GM23338 (cell line): ENCODE measurements around the gene NEU1. TPM values are rescaled to one million over a fixed set of nuclear protein-coding genes. Genes with fewer than 3 reads are reported as not detected.

ENCODE experiments used
- ATAC-seq: fragments of 200-7000 bp; cut with Tn5 transposase; 3 replicates; pipeline ENCODE4 v1.9.1; 2020
- DNase-seq: peaks from one replicate; pipeline ENCODE4 v3.0.0-alpha.2; 2015; ENCODE audit warnings: low spot score
- H2AFZ ChIP-seq: fragments of 200-600 bp; sonication (generic); 2 replicates; pipeline ENCODE4 v1.8.0; 2016; ENCODE audit warnings: antibody characterized with exemption, mild to moderate bottlenecking, moderate library complexity
- H3F3A ChIP-seq: fragments of 200-600 bp; sonication (generic); replicated peaks from 2 replicates; pipeline ENCODE4 v1.8.0; 2017; ENCODE audit warnings: antibody characterized with exemption, mixed run types, low read depth
- H3K27ac ChIP-seq: fragments of 200-600 bp; sonication (generic); 2 replicates; pipeline ENCODE4 v1.6.1; 2016; ENCODE audit warnings: low read depth
- H3K27me3 ChIP-seq: fragments of 200-600 bp; sonication (generic); 2 replicates; pipeline ENCODE4 v1.8.0; 2016; ENCODE audit warnings: mild to moderate bottlenecking, mixed run types, moderate library complexity; ENCODE audit not compliant: insufficient read depth
- H3K36me3 ChIP-seq: fragments of 200-600 bp; sonication (generic); 2 replicates; pipeline ENCODE4 v1.8.0; 2016; ENCODE audit warnings: mild to moderate bottlenecking; ENCODE audit not compliant: insufficient read depth
- H3K4me1 ChIP-seq: fragments of 200-600 bp; sonication (generic); 2 replicates; pipeline ENCODE4 v1.8.0; 2016; ENCODE audit warnings: mild to moderate bottlenecking, moderate library complexity; ENCODE audit not compliant: insufficient read depth
- H3K4me2 ChIP-seq: fragments of 200-600 bp; sonication (generic); 2 replicates; pipeline ENCODE4 v1.7.1; 2017; ENCODE audit warnings: mixed run types
- H3K4me3 ChIP-seq: fragments of 200-600 bp; sonication (generic); 2 replicates; pipeline ENCODE4 v1.6.1; 2016; ENCODE audit warnings: mixed run types
- H3K79me2 ChIP-seq: fragments of 200-600 bp; sonication (generic); replicated peaks from 2 replicates; pipeline ENCODE4 v1.8.0; 2017; ENCODE audit warnings: mild to moderate bottlenecking; ENCODE audit not compliant: insufficient read depth
- H3K9me2 ChIP-seq: fragments of 200-600 bp; sonication (generic); 2 replicates; pipeline ENCODE4 v1.8.0; 2017; ENCODE audit not compliant: insufficient read depth
- H4K20me1 ChIP-seq: fragments of 200-600 bp; sonication (generic); replicated peaks from 2 replicates; pipeline ENCODE4 v1.8.0; 2017; ENCODE audit warnings: mild to moderate bottlenecking; ENCODE audit not compliant: insufficient read depth
- H3K27ac Mint-ChIP-seq: 2 replicates; pipeline ENCODE4 v1.8.0; 2020; ENCODE audit warnings: inconsistent platforms, mild to moderate bottlenecking, moderate library complexity, mixed read lengths
- H3K27me3 Mint-ChIP-seq: 3 replicates; pipeline ENCODE4 v1.8.0; 2022; ENCODE audit warnings: low read depth, mild to moderate bottlenecking, moderate library complexity, mixed read lengths, inconsistent platforms; ENCODE audit not compliant: insufficient read depth, poor library complexity
- H3K36me3 Mint-ChIP-seq: 3 replicates; pipeline ENCODE4 v1.8.0; 2021; ENCODE audit warnings: low read depth, mild to moderate bottlenecking, inconsistent platforms, moderate library complexity, mixed read lengths
- H3K4me1 Mint-ChIP-seq: 3 replicates; pipeline ENCODE4 v1.8.0; 2020; ENCODE audit warnings: mild to moderate bottlenecking, inconsistent platforms, mixed read lengths
- H3K4me3 Mint-ChIP-seq: 3 replicates; pipeline ENCODE4 v1.8.0; 2021; ENCODE audit warnings: moderate library complexity, mild to moderate bottlenecking, inconsistent platforms, mixed read lengths
- H3K9me3 Mint-ChIP-seq: 3 replicates; pipeline ENCODE4 v1.8.0; 2020; ENCODE audit warnings: moderate library complexity, mild to moderate bottlenecking, inconsistent platforms, mixed read lengths
- CREB1 ChIP-seq: fragments of 250-450 bp; sonication (Bioruptor Pico); IDR thresholded peaks from 2 replicates; pipeline ENCODE4 v1.5.0; 2020; ENCODE audit warnings: low read depth, mild to moderate bottlenecking, moderate library complexity
- EZH2 ChIP-seq: fragments of 200-600 bp; sonication (generic); IDR thresholded peaks from one replicate; pipeline ENCODE4 v1.8.0; 2017; ENCODE audit warnings: antibody characterized with exemption, mild to moderate bottlenecking, low read depth; ENCODE audit not compliant: unreplicated experiment
- EZH2phosphoT487 ChIP-seq: fragments of 200-600 bp; sonication (generic); IDR thresholded peaks from one replicate; pipeline ENCODE4 v1.8.1; 2018; ENCODE audit warnings: antibody characterized with exemption; ENCODE audit not compliant: unreplicated experiment
- JUNB ChIP-seq: IDR thresholded peaks from one replicate; pipeline ENCODE4 v1.6.1; 2016; ENCODE audit warnings: antibody characterized with exemption; ENCODE audit not compliant: unreplicated experiment
- NANOG ChIP-seq: IDR thresholded peaks from 2 replicates; pipeline ENCODE4 v1.6.1; 2016; ENCODE audit warnings: antibody characterized with exemption, borderline replicate concordance
- POLR2AphosphoS5 ChIP-seq: IDR thresholded peaks from 2 replicates; pipeline ENCODE4 v1.6.1; 2016; ENCODE audit warnings: antibody characterized with exemption, low read depth
- STAT1 ChIP-seq: IDR thresholded peaks from one replicate; pipeline ENCODE4 v1.6.1; 2016; ENCODE audit warnings: antibody characterized with exemption; ENCODE audit not compliant: unreplicated experiment
- ZNF331 ChIP-seq: fragments of 250-450 bp; sonication (Bioruptor Pico); IDR thresholded peaks from 2 replicates; pipeline ENCODE4 v1.5.0; 2020; ENCODE audit warnings: low read depth, mild to moderate bottlenecking, moderate library complexity
- polyA plus RNA-seq: library from polyadenylated mRNA; unstranded; fragments of >200 nt; fragmentation: Nextera tagmentation; extraction: Ambion mirVana; gene quantifications from 2 replicates; pipeline ENCODE4 v1.2.1, GENCODE V29; 2016
- total RNA-seq: library from RNA; depleted of rRNA; stranded (reverse); fragments of >200 nt; shearing (Covaris generic); gene quantifications from 2 replicates; pipeline ENCODE4 v1.2.3, GENCODE V29; 2014
- TF ChIP-seq, protein P1 (sequence below), 2 experiments: fragments of 200-600 bp in 1 of 2; sonication (generic) in 1 of 2; conservative IDR thresholded peaks; 2 replicates each; pipeline versions ENCODE4 v1.5.1 to v1.6.1; 2016 to 2017; ENCODE audit warnings: antibody characterized with exemption in 2 of 2, low read depth in 2 of 2, mild to moderate bottlenecking in 2 of 2, moderate library complexity in 1 of 2

NEU1 gene
- total and polyA plus RNA-seq, 2 experiments from 2014 or later = 31.4 to 47.4 TPM

DNA sequence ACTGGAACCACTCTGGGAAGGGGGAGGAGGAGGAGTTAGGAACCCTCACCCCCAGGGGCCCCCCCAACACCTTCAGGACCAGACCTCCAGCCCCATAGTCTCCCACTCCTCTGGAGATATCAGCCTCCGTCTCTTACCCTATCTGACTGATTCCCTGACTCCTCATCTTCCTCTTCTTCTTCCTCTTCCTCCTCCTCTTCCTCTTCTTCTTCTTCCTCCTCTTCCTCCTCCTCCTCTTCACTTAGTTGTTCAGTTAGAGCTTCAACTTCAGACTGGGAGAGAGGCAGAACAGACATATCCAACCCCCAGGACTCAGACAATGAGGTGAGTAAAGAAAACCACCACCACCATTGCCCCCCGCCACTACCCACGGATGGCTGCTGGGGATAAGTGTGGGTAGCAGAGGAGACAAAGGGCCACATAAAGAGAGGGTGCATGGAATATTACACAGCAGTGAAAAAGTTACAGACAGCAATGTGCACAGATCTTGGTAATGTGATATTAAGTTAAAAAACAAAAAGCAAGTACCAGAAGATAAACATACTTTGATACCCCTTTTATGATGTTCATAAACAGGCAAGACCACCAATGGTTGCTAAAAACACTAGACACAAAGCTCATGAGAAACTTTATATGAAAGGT, 26.8 kb upstream of the NEU1 start:
- Histone ChIP-seq H3K4me1 (no peaks in the 10 kb centered on the region), H3K9me2 (no peaks in the 10 kb centered on the region), H3K4me2 (no peak overlapping the region), H3K27ac (no peak overlapping the region), H4K20me1 (peaks cover 31% of the 10 kb centered on the region), H3K4me3 (no peak overlapping the region), H3K36me3 (peaks cover 38% of the 10 kb centered on the region), H2AFZ (no peak overlapping the region), H3K27me3 (no peaks in the 10 kb centered on the region), H3F3A (peaks cover 10% of the 10 kb centered on the region; the same call in 1 of the 2 replicates), H3K79me2 (no peaks in the 10 kb centered on the region)
- H3K4me3 Mint-ChIP-seq = no peak overlapping the region
- no peak; the same call in 2 of the 3 replicates for ATAC-seq
- H3K27ac Mint-ChIP-seq = no peak overlapping the region
- no peak for TF ChIP-seq JUNB
- no peak for TF ChIP-seq POLR2AphosphoS5
- no peak for TF ChIP-seq CREB1 (CRISPR knock-in tag)
- no peak for TF ChIP-seq STAT1
- TF ChIP-seq NANOG = no peak
- no peak for TF ChIP-seq EZH2
- TF ChIP-seq EZH2phosphoT487 = no peak
- H3K9me3 Mint-ChIP-seq = no peaks in the 10 kb centered on the region; the same call in 2 of the 3 replicates
- no peak for DNase-seq
- H3K4me1 Mint-ChIP-seq = no peaks in the 10 kb centered on the region; the same call in 2 of the 3 replicates
- peaks cover 93% of the 10 kb centered on the region for H3K36me3 Mint-ChIP-seq
- H3K27me3 Mint-ChIP-seq = peaks cover 3% of the 10 kb centered on the region

- DNase-seq = peak; percentile 86
- H3K27ac Mint-ChIP-seq = no peak overlapping the region
- peaks cover 39% of the 10 kb centered on the region for H3K36me3 ChIP-seq
These were observed 25.9 kb upstream of the NEU1 start for GRCh38 chr6:31888276-31889258.

More at GRCh38 chr6:31888276-31889258, 25.9 kb upstream of the NEU1 start:
- no peak overlapping the region for H3K27ac ChIP-seq
- peaks cover 3% of the 10 kb centered on the region for H3K27me3 Mint-ChIP-seq
- no peaks in the 10 kb centered on the region; the same call in 2 of the 3 replicates for H3K4me1 Mint-ChIP-seq
- peaks cover 30% of the 10 kb centered on the region for H4K20me1 ChIP-seq
- peak; percentile 94 for ATAC-seq
- H3K9me2 ChIP-seq = no peaks in the 10 kb centered on the region
- H3K4me3 Mint-ChIP-seq = no peak overlapping the region
- H3K79me2 ChIP-seq = no peaks in the 10 kb centered on the region
- no peak overlapping the region for H3K4me2 ChIP-seq
- H2AFZ ChIP-seq = no peak overlapping the region
- no peaks in the 10 kb centered on the region; the same call in 2 of the 3 replicates for H3K9me3 Mint-ChIP-seq
- H3K27me3 ChIP-seq = no peaks in the 10 kb centered on the region
- H3F3A ChIP-seq = peaks cover 10% of the 10 kb centered on the region; the same call in 1 of the 2 replicates
- peaks cover 93% of the 10 kb centered on the region for H3K36me3 Mint-ChIP-seq
- no peak overlapping the region for H3K4me3 ChIP-seq
- H3K4me1 ChIP-seq = no peaks in the 10 kb centered on the region
- no peak for TF ChIP-seq ZNF331 (CRISPR knock-in tag)
- TF ChIP-seq, protein P1, sequence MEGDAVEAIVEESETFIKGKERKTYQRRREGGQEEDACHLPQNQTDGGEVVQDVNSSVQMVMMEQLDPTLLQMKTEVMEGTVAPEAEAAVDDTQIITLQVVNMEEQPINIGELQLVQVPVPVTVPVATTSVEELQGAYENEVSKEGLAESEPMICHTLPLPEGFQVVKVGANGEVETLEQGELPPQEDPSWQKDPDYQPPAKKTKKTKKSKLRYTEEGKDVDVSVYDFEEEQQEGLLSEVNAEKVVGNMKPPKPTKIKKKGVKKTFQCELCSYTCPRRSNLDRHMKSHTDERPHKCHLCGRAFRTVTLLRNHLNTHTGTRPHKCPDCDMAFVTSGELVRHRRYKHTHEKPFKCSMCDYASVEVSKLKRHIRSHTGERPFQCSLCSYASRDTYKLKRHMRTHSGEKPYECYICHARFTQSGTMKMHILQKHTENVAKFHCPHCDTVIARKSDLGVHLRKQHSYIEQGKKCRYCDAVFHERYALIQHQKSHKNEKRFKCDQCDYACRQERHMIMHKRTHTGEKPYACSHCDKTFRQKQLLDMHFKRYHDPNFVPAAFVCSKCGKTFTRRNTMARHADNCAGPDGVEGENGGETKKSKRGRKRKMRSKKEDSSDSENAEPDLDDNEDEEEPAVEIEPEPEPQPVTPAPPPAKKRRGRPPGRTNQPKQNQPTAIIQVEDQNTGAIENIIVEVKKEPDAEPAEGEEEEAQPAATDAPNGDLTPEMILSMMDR (conservative IDR thresholded peaks at IDR 0.05; ENCODE audit: low read depth in 2 of 2) = peak; percentile 77 to 84
